ENCODE measurements around the gene ZDHHC11B.
"Not testable (repeated sequence)": the region's sequence is repeated elsewhere in the genome, so short reads cannot be mapped to it uniquely, and the experiment has no call there.

ZDHHC11B gene

GRCh38 chr5:766666-767431 lies 17.7 kb downstream of the ZDHHC11B start:
- no peak for DNase-seq (ENCODE audit: low read depth in 2 of 2)

- DNase-seq (ENCODE audit: low read depth in 2 of 2): no peak
Measured at GRCh38 chr5:765948-766631, 18.4 kb downstream of the ZDHHC11B start.

GRCh38 chr5:763998-764781 lies 20.3 kb downstream of the ZDHHC11B start:
- no peak for DNase-seq (ENCODE audit: low read depth in 2 of 2)

- DNase-seq (ENCODE audit: low read depth in 2 of 2): no peak
Measured at GRCh38 chr5:763397-763796, 21.1 kb downstream of the ZDHHC11B start.

DNA sequence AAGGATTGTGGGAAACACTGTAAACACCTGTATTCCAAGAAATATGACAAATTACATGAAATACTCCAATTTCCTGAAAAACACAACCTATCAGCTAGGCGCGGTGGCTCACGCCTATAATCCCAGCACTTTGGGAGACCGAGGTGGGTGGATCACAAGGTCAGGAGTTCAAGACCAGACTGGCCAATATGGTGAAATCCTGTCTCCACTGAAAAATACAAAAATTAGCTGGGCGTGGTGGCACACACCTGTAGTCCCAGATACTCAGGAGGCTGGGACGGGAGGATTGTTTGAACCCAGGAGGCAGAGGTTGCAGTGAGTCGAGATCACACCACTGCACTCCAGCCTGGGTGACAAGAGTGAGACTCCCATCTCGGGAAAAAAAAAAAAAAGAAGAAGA lies 21.5 kb downstream of the ZDHHC11B start:
- DNase-seq (ENCODE audit: low read depth in 2 of 2): not testable (repeated sequence)

GRCh38 chr5:761854-762710 lies 22.4 kb downstream of the ZDHHC11B start:
- no peak for DNase-seq (ENCODE audit: low read depth in 2 of 2)

GRCh38 chr5:761059-761771 lies 23.3 kb downstream of the ZDHHC11B start:
- no peak for DNase-seq (ENCODE audit: low read depth in 2 of 2)

DNA sequence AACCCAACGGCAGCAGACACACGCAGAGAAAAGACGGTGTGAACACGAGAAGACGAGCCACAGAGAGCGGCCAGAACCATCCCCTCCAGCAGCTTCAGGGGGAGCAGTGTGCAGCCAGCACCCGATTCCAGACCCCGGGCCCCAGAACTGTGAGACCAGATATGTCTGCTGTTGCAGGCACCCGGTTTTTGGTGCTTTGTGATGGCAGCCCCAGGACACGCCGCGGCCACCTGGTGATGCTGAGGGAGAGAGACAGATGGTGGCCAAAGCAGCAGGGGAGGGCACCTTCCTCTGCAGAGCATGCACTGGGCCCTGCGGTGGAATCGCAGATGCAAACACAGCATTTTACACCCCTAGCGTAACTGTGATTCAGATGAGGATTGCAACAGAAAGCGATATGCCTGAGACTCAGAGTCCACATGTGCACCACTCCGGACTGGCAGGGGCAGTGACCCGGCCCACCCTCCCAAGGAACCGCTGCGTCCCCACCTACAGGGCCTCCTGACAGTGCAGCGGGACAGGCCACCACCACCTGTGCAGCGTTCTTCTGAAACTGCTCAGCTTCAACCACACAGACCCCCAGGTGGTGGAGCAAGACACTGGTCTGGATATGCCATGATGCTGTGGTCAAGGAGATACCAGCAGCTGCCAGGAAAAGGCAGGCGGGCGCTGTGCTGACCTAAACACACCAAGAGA lies 24.0 kb downstream of the ZDHHC11B start:
- DNase-seq (ENCODE audit: low read depth in 2 of 2): no peak

DNA sequence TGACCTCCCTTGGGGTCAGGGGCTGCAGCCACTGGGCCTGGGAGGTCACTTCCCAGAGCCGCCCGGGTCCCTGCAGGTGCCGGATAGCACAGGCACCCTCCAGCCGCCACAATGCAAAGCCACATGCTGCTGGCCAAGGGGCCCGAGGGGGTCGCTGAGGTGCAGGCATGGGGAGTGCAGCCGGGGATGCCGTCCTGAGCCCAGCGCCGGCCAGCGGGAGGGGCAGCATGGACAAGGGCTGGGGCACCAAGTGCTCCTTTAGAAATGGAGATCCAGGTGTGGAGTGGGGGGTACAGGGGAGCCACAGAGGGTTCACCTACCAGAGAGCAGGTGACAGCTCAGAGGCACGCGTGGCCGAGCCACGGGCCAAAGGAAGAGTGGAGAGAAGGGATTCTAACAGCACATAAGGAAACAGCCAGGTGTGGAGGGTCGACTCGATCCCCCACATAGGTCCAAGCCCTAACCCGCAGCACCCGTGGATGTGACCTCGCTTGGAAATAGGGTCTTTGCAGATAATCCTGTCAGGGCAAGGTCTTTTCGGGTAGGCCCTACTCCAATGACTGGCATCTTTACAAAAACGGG lies 24.7 kb downstream of the ZDHHC11B start:
- no peak for DNase-seq (ENCODE audit: low read depth in 2 of 2)

DNA sequence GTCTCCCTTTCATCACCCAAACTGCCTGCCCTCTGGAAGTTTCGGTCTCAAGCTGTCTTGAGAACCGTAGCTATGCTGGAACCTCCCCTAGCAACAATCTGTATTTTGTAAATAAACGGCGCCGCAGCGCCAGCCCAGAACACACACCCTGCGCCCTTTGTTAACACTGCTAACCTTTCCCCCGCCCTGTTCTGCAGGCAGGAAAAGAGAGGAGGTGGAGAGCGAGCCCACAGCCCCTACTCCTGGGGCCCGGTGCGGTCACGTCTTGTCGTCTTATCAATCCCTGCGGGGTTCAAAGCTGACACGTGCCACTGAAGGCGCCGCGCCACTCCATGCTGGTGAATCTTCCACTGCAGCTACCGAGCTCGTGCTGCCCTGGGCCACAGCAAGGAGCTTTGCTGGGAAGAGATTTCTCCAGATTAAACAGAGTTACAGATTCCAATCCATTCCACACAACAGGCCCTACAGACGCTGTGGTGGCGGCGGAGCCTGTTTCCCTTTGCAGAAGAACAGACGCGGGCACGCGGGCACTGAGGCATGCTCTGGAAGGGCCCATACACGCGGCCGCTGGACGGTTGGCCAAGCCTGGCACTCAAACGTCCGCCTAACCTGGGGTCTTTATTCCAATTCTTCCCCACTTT lies 25.3 kb downstream of the ZDHHC11B start:
- no peak for DNase-seq (ENCODE audit: low read depth in 2 of 2)

GRCh38 chr5:758698-759053 lies 25.9 kb downstream of the ZDHHC11B start:
- no peak for DNase-seq (ENCODE audit: low read depth in 2 of 2)

- DNase-seq (ENCODE audit: low read depth in 2 of 2): no peak
Measured at GRCh38 chr5:757931-758697, 26.4 kb downstream of the ZDHHC11B start.

DNA sequence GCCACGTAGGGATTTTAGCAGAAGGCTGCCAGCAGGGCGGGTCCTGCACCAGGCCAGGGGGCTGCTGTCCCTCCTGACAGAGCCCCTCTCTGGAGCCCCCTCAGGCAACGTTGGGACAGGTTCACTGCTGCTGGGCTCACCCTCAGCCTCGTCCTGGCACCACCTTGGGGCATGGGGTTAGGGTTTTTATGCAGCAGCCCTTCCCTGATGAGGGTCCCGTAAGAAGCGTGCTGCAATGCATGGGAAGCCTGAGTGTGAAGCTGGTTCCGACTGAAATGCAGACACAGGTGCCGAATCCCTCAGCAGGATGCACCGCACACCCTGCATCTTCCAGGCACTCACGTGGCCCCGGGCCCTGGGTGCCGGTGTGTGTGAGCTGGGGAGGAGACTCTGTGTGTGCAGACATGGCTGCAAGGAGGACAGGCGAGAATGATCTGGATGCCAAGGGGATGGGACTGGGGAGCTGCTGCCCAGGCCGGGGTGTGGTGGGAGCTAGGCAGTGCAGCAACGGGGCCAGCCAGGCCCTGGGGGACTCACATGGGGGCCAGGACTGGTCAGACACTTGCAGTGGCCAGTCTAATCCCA lies 27.1 kb downstream of the ZDHHC11B start:
- DNase-seq (ENCODE audit: low read depth in 2 of 2): no peak

- DNase-seq (ENCODE audit: low read depth in 2 of 2): no peak
Measured at GRCh38 chr5:756865-757345, 27.6 kb downstream of the ZDHHC11B start.

- DNase-seq (ENCODE audit: low read depth in 2 of 2): no peak
Measured at GRCh38 chr5:756171-756570, 28.4 kb downstream of the ZDHHC11B start.

- not testable (repeated sequence) for DNase-seq (ENCODE audit: low read depth in 2 of 2)
Measured at GRCh38 chr5:754143-754632, 30.3 kb downstream of the ZDHHC11B start.

GRCh38 chr5:753567-754142 lies 30.9 kb downstream of the ZDHHC11B start:
- not testable (repeated sequence) for DNase-seq (ENCODE audit: low read depth in 2 of 2)

All from fibroblast of skin of left quadriceps (primary cell).